HUDEP-2 (cell line): ENCODE results near the gene ASTN2.
A peak's percentile ranks its signal among the peaks of the same experiment; 100 is the strongest.
"Not testable (repeated sequence)": the region's sequence is repeated elsewhere in the genome, so short reads cannot be mapped to it uniquely, and the experiment has no call there.

Source experiments
- DNase-seq, 76 experiments: peaks; one replicate each; lab custom pipeline; 2025; ENCODE audit not compliant: unreplicated experiment in 76 of 76; lab: John Stamatoyannopoulos, UW

The ASTN2 gene

DNA sequence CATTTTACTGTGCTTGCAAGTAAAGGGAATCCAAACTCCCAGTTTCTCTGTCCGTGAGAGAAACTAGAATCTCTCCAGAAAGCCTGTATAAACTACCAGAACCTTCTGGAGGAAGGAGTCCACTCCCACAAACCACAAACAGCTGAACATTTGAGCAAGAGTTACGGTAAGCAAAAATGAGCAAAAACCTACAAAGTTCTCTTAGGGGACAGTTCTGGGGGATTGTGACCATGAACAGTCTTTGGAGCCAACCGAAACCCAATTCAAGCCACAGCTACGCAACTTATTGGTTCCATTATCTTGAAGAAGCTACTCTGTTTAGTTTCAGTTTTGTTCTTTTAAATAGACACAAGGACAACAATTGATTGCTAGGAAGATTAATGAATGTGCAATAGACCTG, 330.6 kb downstream of the ASTN2 start:
- no peak for DNase-seq

DNA sequence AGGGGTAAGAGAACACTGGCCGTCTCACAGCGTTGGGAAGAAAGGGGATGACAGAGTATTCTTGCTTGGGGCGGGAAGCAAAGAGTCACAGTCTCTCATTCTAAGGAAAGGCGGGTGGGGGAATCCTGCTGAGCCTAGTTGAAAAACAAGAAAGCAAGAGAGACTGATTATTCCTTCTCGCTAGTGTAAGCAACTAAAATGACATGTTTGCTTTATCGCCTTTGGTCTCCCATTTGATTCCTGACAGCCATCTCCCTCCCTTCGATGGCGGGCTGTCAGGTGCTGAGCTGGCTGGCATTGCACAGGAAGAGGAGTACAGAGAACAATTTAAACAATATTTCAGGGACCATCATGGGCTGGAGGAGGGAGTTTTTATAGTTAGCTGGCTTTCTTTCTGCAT, 331.3 kb downstream of the ASTN2 start:
- DNase-seq, result no peak

DNA sequence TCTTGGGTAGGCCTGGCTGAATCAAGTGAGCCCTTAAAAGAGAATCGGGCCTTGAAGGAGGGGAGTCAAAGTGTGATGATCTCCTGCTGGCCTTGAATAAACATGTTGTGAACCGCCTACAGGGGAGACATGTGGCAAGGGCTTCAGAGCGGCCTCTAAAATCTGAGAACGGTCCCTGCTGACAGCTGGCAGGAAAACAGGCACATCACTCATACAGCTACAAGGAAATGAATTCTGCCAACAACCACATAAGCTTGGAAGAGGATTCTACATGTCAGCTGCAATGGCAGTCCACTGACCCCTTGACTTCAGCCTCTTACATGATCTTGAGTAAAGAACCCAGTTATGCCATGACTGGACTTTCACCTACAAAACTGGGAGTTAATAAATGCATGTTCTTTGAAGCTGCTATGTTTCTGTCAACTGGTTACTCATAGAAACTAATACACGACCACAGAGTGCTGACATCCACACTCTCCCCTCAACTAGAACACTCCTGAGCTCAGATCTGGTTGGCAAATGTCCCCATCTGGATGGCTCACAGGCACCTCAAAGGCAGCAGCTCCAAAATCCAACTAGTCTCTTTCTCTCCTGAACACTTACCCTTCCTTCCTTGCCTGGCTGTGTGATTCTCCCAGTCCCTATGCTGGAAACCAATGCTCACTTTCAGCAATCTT, 333.1 kb downstream of the ASTN2 start:
- no peak for DNase-seq

DNA sequence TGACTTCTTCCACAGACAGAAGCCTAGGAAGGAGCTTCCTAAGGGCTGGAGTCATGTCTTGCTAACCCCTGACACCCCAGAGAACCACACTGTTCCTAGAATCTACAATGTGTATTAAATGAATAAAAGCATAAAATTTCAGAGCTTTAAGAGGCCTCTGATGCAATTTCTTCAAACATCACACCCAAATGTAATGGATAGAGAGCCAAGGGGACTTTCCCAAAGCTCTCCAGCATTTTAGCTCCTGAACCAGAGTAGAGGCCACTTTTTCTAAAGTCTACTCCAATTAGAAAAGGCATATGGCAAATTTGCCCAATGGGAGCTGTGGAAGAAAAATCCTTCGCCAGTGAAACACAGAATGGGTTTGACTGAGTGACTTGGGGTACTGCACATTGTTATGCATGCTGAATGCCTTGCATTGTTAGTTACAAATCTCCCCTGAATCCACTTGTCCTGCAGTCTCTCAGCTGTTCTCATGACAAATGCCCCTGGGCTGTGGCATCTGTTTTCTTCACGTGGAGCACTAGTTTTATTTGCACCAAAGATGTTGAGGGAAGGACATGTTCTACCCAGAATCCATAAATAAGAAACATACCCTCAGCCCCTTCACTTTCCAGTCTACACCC, 334.0 kb downstream of the ASTN2 start:
- DNase-seq, result no peak

DNA sequence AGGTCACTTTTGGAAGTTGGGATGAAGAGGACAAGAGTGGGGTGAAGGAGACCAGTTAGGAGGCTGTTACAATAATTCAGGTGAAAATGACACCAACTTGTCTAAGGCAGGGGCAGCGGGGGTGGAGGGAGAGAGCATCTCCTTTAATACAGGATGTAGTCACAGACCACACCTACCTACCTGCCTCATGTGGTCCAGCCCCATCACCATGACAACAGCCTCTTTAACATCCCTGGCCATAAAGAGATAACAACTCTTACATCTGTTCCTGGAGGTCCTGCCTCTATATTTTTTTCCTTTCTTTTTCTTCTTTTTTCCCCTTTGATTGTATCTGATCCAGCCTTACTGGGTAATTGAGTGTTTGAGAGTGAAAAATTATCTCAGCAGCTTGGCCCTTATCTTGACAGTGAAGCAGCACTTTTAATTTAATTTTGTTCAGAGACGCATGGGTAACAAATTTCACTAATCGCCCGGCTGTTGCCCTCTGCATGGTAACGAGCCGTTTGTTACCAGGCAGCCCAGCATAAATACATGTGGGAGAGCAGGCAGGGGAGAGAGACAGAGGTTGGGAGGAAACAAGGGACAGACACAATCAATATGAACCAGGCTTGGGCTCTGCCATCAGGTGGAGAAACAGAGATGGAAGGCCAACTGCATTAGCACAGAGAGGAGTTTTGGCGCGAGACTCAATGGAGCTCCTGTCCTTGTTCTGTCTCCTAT, 338.1 kb downstream of the ASTN2 start:
- DNase-seq, result no peak

DNA sequence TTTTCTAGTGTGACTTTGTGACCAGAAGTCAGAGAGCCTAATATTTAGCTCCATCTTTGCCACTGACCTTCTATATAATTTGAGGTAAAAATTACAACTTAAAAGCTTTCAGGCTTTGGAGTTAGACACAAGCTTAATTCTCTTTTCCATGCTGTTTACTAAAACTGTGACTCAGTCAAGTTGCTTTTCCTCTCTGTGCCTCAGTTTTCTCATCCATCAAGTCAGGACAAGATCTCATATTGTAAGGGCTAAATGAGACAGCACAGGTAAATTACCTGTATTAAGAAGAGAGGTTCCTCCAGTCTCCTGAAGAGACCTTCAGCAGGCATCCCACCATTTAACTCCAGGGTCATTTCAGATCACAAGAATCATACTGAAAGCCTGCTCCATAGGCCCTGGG, 339.2 kb downstream of the ASTN2 start:
- DNase-seq, result no peak

DNA sequence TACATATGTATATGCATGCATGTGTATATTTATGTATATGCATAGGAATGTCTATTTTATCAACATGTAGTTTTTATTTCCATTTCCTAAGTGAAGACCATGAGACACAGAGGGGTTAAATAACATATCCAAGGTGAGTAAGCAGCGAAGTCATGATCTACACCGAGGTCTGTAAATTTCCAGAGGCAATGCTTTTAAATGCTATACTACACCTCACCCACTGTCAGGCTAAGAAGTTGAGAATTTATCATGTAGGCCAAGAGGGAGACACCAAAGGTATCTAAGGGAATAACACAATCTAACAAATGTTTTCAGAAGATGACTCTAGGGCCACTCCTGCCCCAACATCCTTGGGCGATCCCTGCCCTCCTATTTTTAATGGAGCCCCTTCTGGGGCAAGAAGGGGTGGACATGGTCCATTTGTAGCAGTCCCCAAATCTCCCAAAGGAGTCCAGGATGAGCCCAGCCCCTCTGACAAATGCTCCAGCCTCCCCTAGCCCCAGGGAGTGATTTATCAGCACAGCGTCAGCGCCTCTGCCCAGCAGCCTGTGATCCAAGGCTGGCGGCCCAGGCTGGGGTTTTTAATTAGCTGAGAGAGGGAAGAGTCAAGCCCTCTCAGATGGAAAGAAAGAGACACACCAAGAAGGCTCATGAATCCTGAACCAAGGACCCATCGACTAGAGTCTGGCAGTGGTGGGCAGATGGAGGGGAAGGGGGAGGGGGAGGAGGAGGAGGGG, 339.9 kb downstream of the ASTN2 start:
- DNase-seq, result no peak

DNA sequence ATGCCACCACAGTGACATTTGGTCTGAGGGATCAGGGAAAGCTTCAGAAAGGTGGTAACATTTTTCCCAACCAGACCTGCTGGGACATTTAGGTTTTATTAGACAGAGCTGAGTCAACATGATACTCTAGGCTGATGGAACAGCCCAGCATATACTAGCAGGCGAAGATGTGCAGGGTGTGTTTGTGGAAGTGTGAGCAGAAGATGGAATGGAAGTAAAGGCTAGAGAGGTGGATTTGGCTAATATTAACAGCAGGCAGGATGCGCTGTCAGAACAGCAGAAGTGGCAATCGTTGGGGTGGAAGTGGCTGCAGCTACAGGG, 340.6 kb downstream of the ASTN2 start:
- DNase-seq, result no peak

DNA sequence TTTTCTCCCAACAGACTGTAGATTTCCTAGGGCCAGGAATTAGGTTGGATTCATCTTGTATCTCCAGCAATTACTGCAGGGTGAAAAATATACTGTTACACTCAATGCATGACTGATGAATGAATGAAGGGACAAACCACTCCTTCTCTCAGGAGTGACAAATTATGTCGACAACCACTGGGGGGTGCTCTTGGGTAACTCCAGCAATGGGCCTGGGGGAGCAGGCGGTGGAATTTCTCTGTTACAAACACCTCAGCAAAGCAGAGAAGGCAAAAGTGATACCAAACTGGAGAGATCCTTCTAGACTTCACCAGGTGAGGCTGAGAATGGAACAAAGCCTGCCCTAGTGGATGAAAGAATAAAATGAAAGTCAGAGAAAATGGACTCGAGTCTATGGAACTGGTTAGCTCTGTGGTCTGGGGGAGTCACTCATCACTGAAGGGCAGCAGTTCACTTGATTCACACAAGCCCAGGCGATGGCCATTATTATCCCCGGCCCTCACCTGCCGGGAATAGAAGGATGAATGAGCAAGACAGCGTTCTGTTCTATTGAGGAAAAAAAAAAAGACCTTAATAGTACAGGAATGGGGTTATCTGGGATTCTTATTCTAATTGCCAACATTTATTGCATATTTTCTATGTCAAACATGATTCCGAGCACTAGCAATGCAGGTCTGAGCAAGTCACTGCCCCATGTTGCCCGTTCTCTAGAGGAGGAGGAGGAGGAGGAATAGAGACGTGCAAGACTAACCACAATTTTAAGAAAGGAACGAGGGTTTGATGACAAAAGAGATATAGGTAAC, 341.1 kb downstream of the ASTN2 start:
- DNase-seq, result peak in 10 of 76 experiments; percentile 1 to 53 (median 9)

DNA sequence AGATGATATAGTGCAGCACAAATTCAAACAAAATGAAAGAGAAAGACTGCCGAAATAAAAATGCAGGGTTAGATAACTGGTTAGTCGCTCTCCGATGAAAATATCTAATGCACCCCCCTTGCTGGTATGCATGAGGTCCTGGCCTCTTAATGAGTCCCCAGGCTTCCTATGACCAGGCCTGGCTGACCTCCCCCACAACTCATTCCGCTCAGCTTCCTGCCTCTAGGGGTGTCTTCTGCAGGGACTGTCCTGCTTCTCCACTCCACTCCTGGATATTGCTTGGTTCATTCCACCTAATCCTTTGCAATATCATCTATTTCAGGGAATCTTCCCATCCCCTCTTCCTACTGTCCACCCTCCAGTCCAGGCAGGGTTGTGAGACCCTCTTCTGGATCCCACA, 341.8 kb downstream of the ASTN2 start:
- DNase-seq, result no peak

DNA sequence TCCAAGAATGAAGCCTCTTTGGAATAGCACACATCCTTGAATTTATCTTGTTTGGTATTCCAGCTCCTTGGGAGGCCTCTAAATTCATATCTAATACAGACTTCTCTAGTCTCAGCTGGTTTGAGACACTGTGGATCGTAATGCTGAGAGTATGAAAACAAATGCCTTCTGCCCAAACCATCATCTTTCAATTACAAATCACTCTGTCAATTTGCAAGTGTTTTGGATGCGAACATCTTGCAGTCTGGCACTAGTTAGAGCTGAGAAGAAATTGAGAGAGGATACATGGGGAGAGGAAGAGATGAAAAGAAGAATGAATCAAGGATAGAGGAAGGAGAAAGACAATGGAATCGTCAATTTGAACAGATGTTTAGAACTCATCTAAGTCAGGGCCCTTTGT, 342.6 kb downstream of the ASTN2 start:
- no peak for DNase-seq

DNA sequence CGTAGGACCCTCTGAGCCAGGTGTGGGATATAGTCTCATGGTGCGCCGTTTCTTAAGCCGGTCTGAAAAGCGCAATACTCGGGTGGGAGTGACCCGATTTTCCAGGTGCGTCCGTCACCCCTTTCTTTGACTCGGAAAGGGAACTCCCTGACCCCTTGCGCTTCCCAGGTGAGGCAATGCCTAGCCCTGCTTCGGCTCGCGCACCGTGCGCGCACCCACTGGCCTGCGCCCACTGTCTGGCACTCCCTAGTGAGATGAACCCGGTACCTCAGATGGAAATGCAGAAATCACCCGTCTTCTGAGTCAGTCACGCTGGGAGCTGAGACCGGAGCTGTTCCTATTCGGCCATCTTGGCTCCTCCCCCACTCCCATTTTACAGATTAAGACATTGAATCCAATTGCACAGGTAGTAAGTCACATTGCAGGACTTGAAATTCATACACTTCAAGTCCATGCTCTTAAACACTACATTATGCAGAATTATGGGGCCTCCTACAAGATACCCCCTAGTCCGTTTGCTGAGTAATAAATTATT, 343.1 kb downstream of the ASTN2 start:
- not testable (repeated sequence) for DNase-seq

DNA sequence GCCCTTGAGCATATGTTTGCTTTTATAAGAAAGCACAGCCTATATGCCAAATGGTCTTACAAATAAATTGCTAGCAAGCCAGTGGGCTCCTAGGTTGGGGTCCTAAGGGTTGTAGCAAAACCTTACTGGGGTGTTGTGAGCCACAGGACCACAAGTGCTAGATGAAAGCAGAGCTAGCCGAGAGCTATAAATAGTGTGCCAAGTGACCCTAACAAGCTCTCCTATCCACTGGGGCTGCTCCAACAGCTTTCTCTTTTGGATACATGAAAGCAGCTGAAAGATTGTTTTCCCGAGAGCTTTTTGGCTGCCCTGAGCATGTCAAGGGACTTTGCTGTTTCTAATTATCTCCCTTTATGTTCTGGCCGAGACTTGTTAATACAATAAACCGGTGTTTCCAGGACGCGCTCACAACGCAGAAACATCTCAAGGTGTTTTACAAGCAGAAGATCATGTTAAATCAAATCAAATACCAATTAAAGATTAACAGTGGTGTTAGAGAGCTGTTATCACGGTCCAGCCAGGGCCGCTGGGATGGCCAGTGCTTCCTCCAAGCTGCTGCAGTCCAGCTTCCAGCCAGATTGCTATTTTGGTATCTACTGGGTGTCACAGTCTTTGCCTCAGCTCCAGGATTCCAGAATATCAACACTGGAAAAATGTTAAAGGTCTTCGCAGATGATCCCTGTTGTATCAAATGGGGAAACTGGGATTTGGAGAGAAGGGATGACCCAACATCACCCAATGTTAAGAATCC, 351.0 kb downstream of the ASTN2 start:
- no peak for DNase-seq

DNA sequence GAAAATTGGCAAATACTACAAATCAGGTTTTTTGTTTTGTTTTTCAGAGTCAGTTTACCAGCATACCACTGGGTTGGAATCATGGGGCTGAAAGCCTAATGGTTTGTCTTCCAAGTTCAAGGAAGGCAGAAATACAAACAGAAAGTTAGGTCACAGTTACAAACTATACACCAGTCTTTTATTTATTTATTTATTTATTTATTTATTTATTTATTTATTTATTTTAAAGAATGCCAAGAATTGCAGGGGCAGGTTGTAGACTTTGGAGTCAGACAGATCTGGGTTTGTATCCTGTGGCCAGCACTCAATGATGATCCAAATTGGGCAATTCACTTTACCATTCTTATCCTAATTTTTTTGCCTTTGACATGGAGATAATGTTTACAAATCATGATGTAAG, 353.9 kb downstream of the ASTN2 start:
- no peak for DNase-seq

DNA sequence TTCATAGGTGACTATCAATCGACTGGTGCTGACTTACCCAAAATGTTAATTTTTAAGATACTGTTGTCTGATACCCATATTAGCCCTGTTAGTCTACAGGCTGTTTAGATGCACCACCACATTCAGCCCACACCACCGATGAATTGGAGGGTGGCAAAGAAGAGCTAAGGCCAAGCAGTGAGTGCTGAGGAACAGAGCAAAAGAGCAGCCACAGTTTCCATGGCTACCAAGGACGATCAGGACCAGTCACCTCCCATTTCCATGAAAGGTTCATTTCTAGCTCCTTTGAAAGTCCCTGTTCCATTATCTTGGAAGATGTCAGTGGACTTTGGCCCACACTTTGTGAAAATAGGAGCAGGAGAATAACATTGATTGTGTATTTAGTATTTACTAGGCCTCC, 364.9 kb downstream of the ASTN2 start:
- DNase-seq, result no peak

DNA sequence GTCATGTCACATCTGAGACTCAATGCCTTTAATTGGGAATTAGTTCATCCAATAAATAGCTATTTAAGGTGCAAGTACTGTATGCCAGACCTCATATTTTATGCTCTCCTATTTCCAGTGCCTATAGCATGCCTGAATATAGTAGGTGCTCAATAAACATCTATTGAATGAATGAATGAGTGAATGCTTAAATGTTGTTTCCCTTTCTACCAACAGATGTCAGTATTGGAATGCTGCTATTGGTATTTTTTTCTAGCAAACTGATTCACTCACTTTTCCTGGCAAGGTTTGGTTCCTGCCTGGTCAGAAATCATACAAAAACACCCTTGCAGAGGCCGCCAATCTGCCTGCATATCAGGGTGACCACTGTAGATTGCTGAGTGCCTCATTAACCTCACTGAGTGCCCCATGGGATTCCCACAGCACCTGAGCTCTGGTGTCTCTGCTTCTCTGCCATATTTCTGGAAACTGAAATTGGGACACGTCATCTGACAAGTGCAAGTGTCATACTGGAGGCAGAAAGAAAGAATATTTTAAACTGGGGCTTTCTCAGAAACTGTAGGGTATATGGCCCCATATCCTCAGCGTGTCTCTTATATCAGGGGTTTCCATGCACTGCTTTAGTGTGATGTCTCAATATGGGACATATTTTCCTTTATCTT, 368.1 kb downstream of the ASTN2 start:
- DNase-seq, result no peak

DNA sequence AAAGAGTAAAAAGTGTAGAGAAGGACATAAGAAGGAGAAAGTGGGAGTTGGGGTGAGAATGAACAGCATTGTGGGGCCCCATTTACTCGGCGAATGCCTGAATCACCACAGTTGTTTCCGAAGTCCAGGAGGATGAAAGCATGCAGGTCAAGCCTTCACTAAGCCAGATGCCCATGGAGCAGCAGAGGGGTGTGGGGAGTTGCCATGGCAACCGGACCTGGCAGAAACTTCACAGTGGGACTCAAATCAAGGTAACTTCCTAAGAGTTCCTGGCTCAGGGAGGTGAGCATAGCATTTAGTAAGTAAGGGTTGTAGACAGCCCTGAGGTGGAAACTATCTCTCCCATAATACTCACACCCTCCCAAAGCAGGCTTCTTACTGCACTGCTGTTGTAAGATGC, 370.6 kb downstream of the ASTN2 start:
- DNase-seq, result no peak

DNA sequence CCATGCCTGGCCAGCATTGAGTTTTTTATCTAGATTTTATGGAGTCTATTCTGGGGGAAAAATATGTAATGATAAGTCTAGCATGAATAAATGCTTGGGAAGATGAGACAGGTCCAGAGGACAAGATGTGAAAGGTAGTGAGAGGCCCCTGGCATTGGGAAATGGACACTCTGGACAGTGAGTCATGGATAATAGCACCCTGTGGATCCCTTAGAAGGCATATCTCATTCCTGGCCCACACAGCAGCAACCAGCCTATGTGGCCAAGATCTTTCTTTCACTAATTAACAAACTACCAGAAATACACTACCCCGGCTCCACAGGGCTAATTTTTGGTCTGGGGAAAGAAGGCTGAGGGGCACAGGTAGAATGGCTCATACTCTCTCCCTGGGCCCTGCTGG, 371.7 kb downstream of the ASTN2 start:
- no peak for DNase-seq

DNA sequence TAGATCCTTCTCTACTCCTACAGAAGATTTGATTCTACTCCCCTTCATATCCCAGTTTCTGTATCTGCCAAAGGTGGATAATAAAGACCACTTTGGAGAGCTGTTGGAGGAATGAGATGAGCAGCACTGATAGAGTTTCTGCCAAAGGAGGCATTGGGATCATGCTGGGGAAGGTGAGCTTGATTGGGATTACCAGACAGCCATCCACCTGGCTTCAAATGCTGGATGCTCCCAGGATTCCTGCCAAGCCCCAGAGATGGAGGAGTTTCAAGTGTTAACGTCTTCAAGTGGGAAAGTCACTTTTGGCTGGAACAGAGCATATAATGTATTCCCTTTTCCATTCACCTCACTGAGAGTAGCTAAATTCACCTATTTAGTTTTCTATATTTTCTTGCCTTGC, 379.3 kb downstream of the ASTN2 start:
- DNase-seq, result no peak
